A549 (cell line): Measurements from ENCODE around the gene TDO2. TPM values are rescaled to one million over a fixed set of nuclear protein-coding genes. Genes with fewer than 3 reads are reported as not detected.
A peak's percentile ranks its signal among the peaks of the same experiment; 100 is the strongest.

Source experiments
- ATAC-seq, 2 experiments: fragments of 200-7000 bp in 1 of 2; fragments of >200 bp in 1 of 2; cut with Nextera tagmentation in 1 of 2; cut with Tn5 transposase in 1 of 2; 3 replicates each; pipeline versions ENCODE4 v1.8.0 to v1.9.1; 2018 to 2020; ENCODE audit warnings: mild to moderate bottlenecking in 1 of 2, moderate library complexity in 1 of 2
- CTCF ChIA-PET: fragments of 300-600 bp; sonication (Branson Sonifier 250); formaldehyde crosslinking; extraction: SDS; loops from one replicate; lab custom pipeline; 2021; ENCODE audit warnings: antibody characterized with exemption, inconsistent platforms; lab: Yijun Ruan, JAX
- POLR2A ChIA-PET: fragments of 350-600 bp; formaldehyde crosslinking; extraction: SDS; loops from one replicate; lab custom pipeline; 2021; ENCODE audit warnings: antibody characterized with exemption, inconsistent platforms; lab: Yijun Ruan, JAX
- DNase-seq, 2 experiments: peaks; one replicate each; pipeline versions ENCODE4 v3.0.0 to v3.0.0-alpha.2; 2011 to 2016; ENCODE audit warnings: low read depth in 1 of 2, low spot score in 1 of 2
- FAIRE-seq: peaks from 2 replicates; lab custom pipeline; 2011; peaks lifted over from hg19 to GRCh38; lab: Jason Lieb, UNC
- H3K27ac ChIP-seq, 2 experiments: fragments of >200 bp; sonication (Bioruptor Twin); formaldehyde crosslinking; 3 replicates each; pipeline ENCODE4 v1.5.1; 2016 to 2017
- H3K4me1 ChIP-seq: fragments of >200 bp; sonication (Bioruptor Twin); formaldehyde crosslinking; 3 replicates; pipeline ENCODE4 v1.6.1; 2016
- H3K4me2 ChIP-seq: fragments of >200 bp; sonication (Bioruptor Twin); formaldehyde crosslinking; 3 replicates; pipeline ENCODE4 v1.6.1; 2016
- H3K4me3 ChIP-seq: fragments of >200 bp; sonication (Bioruptor Twin); formaldehyde crosslinking; 3 replicates; pipeline ENCODE4 v1.5.1; 2016
- H3K9me3 ChIP-seq: fragments of >200 bp; sonication (Bioruptor Twin); formaldehyde crosslinking; 3 replicates; pipeline ENCODE4 v1.6.1; 2016
- CBX8 ChIP-seq: fragments of 200-600 bp; sonication (generic); IDR thresholded peaks from 2 replicates; pipeline ENCODE4 v1.6.1; 2016
- CHD2 ChIP-seq: fragments of 150-350 bp; IDR thresholded peaks from 2 replicates; pipeline ENCODE4 v1.6.1; 2014; ENCODE audit warnings: low read length; ENCODE audit not compliant: partially characterized antibody
- EHMT2 ChIP-seq: fragments of 200-600 bp; sonication (generic); IDR thresholded peaks from 2 replicates; pipeline ENCODE4 v1.6.1; 2016; ENCODE audit warnings: antibody characterized with exemption, low read depth, mild to moderate bottlenecking, moderate library complexity
- EP300 ChIP-seq, 2 experiments: fragments of >200 bp; sonication (Bioruptor Twin); formaldehyde crosslinking; IDR thresholded peaks; 2 replicates in 1 of 2; 3 replicates in 1 of 2; pipeline ENCODE4 v1.6.1; 2016 to 2017
- ESRRA ChIP-seq: fragments of 150-350 bp; IDR thresholded peaks from 2 replicates; pipeline ENCODE4 v1.6.1; 2014; ENCODE audit warnings: mild to moderate bottlenecking, low read length, borderline replicate concordance
- FOSB ChIP-seq: fragments of 250-450 bp; sonication (Bioruptor Pico); IDR thresholded peaks from 2 replicates; pipeline ENCODE4 v1.5.0; 2020; ENCODE audit warnings: mild to moderate bottlenecking, moderate library complexity
- FOSL2 ChIP-seq, 2 experiments: fragments of 450-650 bp in 1 of 2; fragments of >200 bp in 1 of 2; sonication (Bioruptor Twin) in 1 of 2; formaldehyde crosslinking; IDR thresholded peaks; 2 replicates each; pipeline versions ENCODE4 v1.5.0 to v1.6.1; 2016 to 2020; ENCODE audit warnings: mild to moderate bottlenecking in 1 of 2, moderate library complexity in 1 of 2
- HDAC2 ChIP-seq: fragments of 200-600 bp; sonication (generic); IDR thresholded peaks from 2 replicates; pipeline ENCODE4 v1.6.1; 2016
- HEYL ChIP-seq: fragments of 250-450 bp; sonication (Bioruptor Pico); IDR thresholded peaks from 2 replicates; pipeline ENCODE4 v1.8.0; 2021; ENCODE audit warnings: mild to moderate bottlenecking, moderate library complexity
- HOXA7 ChIP-seq: fragments of 250-450 bp; sonication (Bioruptor Pico); IDR thresholded peaks from 2 replicates; pipeline ENCODE4 v1.5.0; 2020; ENCODE audit warnings: mild to moderate bottlenecking, moderate library complexity
- JUN ChIP-seq, 2 experiments: fragments of >200 bp; sonication (Bioruptor Twin); formaldehyde crosslinking; IDR thresholded peaks; 2 replicates in 1 of 2; 3 replicates in 1 of 2; pipeline ENCODE4 v1.6.1; 2016 to 2017
- JUNB ChIP-seq: fragments of >200 bp; sonication (Bioruptor Twin); formaldehyde crosslinking; IDR thresholded peaks from 2 replicates; pipeline ENCODE4 v1.6.1; 2016
- KDM1A ChIP-seq: fragments of 200-600 bp; sonication (generic); IDR thresholded peaks from 2 replicates; pipeline ENCODE4 v1.6.1; 2016; ENCODE audit warnings: low read depth, mild to moderate bottlenecking
- MAFK ChIP-seq: fragments of 450-650 bp; IDR thresholded peaks from 2 replicates; pipeline ENCODE4 v1.6.1; 2014; ENCODE audit not compliant: partially characterized antibody
- POLR2A ChIP-seq: IDR thresholded peaks from 2 replicates; pipeline ENCODE4 v1.6.1; 2012; ENCODE audit warnings: mild to moderate bottlenecking, low read length
- RAD21 ChIP-seq, 2 experiments: fragments of >200 bp in 1 of 2; sonication (Bioruptor Twin) in 1 of 2; formaldehyde crosslinking in 1 of 2; IDR thresholded peaks in 1 of 2; conservative IDR thresholded peaks in 1 of 2; 2 replicates in 1 of 2; 3 replicates in 1 of 2; pipeline ENCODE4 v1.6.1; 2012 to 2018; ENCODE audit warnings: inconsistent platforms in 1 of 2
- RFX5 ChIP-seq: fragments of 450-650 bp; IDR thresholded peaks from 2 replicates; pipeline ENCODE4 v1.7.1; 2014; ENCODE audit warnings: antibody characterized with exemption, mild to moderate bottlenecking, moderate library complexity
- SMC3 ChIP-seq: fragments of >200 bp; sonication (Bioruptor Twin); formaldehyde crosslinking; IDR thresholded peaks from 3 replicates; pipeline ENCODE4 v1.6.1; 2018; ENCODE audit warnings: inconsistent platforms
- ZFP36 ChIP-seq: fragments of 450-650 bp; IDR thresholded peaks from 2 replicates; pipeline ENCODE4 v1.6.1; 2014; ENCODE audit warnings: borderline replicate concordance; ENCODE audit not compliant: partially characterized antibody
- ZSCAN20 ChIP-seq: fragments of 250-450 bp; sonication (Bioruptor Pico); IDR thresholded peaks from 2 replicates; pipeline ENCODE4 v1.8.0; 2022; ENCODE audit warnings: mild to moderate bottlenecking, moderate library complexity
- WGBS: methylation state at CpG from one replicate; pipeline ENCODE4 v1.1.6; 2017; ENCODE audit errors: missing lambda C conversion rate; 5-methylcytosine and 5-hydroxymethylcytosine counted together
- polyA plus RNA-seq, 4 experiments: library from polyadenylated mRNA; depleted of rRNA in 3 of 4; stranded (reverse); fragments of >200 nt; fragmentation: RNase III in 1 of 4; extraction: RNeasy Plus Mini Kit Qiagen cat#74134 plus additional on column Dnase treatment in 1 of 4; gene quantifications; 2 replicates in 3 of 4; 3 replicates in 1 of 4; pipeline ENCODE4 v1.2.3, GENCODE V29; 2011 to 2017
- TF ChIP-seq, protein P1 (sequence below): fragments of 150-350 bp; IDR thresholded peaks from 2 replicates; pipeline ENCODE4 v1.6.1; 2014; ENCODE audit warnings: low read depth, mild to moderate bottlenecking, low read length
- TF ChIP-seq, protein P2 (sequence below): IDR thresholded peaks from 2 replicates; pipeline ENCODE4 v1.6.1; 2012; ENCODE audit warnings: low read depth, borderline replicate concordance
- TF ChIP-seq, protein P3 (sequence below): fragments of >200 bp; sonication (Bioruptor Twin); formaldehyde crosslinking; IDR thresholded peaks from 3 replicates; pipeline ENCODE4 v1.6.1; 2016
- TF ChIP-seq, protein P4 (sequence below): fragments of 200-600 bp; sonication (generic); IDR thresholded peaks from 2 replicates; pipeline ENCODE4 v1.6.1; 2016; ENCODE audit warnings: antibody characterized with exemption, mild to moderate bottlenecking, moderate library complexity
- TF ChIP-seq, protein P5 (sequence below): fragments of >200 bp; sonication (Bioruptor Twin); formaldehyde crosslinking; IDR thresholded peaks from 3 replicates; pipeline ENCODE4 v1.5.1; 2016
- TF ChIP-seq, protein P6 (sequence below): IDR thresholded peaks from 2 replicates; pipeline ENCODE4 v1.6.1; 2012
- TF ChIP-seq, protein P7 (sequence below): IDR thresholded peaks from 2 replicates; pipeline ENCODE4 v1.6.1; 2012
- TF ChIP-seq, protein P8 (sequence below): fragments of 450-650 bp; IDR thresholded peaks from 2 replicates; pipeline ENCODE4 v1.6.1; 2014; ENCODE audit warnings: antibody characterized with exemption

The TDO2 gene
- polyA plus RNA-seq, 2 of the 4 experiments (the other 2 are of a cell fraction) = 2.6 to 2.9 TPM

DNA sequence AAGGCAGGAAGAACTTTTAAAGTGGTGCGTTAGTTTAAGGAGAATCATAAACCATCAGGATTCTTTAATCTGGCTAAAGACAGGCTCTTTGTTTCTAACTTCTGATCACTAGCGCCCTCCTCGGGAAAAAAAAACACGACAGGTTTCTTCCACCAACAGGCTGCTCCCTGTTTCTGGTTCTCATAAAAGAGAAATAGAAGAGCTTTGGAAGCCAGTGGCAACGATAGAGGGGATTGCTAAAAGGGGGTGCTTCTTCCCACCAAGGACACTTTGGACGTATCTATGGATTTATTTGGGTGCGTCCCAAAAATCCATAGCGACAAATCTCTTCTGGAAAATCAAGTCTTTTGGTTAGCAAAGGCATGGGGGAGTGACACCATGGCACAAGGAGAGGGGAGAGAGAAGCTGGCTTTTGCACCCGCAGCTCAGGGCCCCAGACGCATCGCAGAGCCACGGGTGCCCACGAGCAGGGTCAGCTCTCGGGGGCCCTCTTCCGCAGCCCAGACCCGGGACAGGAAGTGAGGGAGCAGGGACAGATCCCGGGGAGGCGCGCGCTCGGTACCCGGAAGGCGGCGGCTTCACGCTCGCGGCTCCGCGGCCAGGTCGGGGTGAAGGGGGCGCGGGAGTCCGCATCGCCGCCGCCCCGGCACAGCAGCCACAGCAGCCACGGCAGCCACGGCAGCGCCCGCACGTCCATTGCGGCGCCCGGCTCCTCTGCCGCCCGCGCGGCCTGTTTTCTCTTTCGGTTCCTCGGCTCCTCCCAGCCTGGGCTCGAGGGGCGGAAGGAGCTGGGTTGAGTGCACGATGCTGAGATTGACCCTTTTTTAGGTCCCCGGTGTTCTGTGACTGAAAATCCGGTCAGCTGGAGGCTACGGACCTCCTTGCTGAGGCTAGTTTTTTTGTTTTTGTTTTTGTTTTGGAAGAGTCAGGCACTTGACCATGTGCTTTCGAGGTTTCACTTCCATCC lies 49.9 kb downstream of the TDO2 start, which contains the start of gene CTSO:
CTSO (minus strand) TSS at position 716 of the 967 bp plus-strand sequence; CDS start at position 697, 19 bp downstream.
- FAIRE-seq (no peak), ATAC-seq (peak; percentile 99), DNase-seq (peak; percentile 44 to 67)
- H3K27ac ChIP-seq = peak within 1 kb of the TSS; percentile 88 to 100
- peak within 1 kb of the TSS; percentile 69 for H3K4me2 ChIP-seq
- CTCF ChIA-PET = interaction anchor here (0.6 to 2.8 kb wide), 20 partner anchors 10 to 1737 kb away, joined by 3 to 19 read pairs (median 3); no protein-coding TSS in a partner anchor
- 1% methylated on average over 22 of the region's 58 CpGs for WGBS
- no peaks in the 10 kb centered on the region for H3K4me1 ChIP-seq
- H3K4me3 ChIP-seq = peak within 1 kb of the TSS; percentile 61
- POLR2A ChIA-PET = interaction anchor here (0.8 to 1.6 kb wide), 3 partner anchors 125 to 549 kb away, joined by 3 to 13 read pairs (median 5); no protein-coding TSS in a partner anchor
- H3K9me3 ChIP-seq = no peaks in the 10 kb centered on the region
- TF ChIP-seq MAFK (no peak), RFX5 (no peak), FOSB (no peak), HOXA7 (no peak), ESRRA (no peak), EHMT2 (no peak), CHD2 (no peak), JUNB (no peak), ZSCAN20 (CRISPR knock-in tag) (no peak), POLR2A (peak; percentile 40), HDAC2 (no peak), HEYL (CRISPR knock-in tag) (no peak), SMC3 (peak; percentile 66), RAD21 (conservative IDR thresholded peaks at IDR 0.05 in 1 of 2, IDR thresholded peaks at IDR 0.05 in 1 of 2) (peak; percentile 47 to 69), ZFP36 (no peak), FOSL2 (IDR thresholded peaks at IDR 0.05) (no peak), FOSL2 (CRISPR knock-in tag; IDR thresholded peaks at IDR 0.05) (no peak), JUN (IDR thresholded peaks at IDR 0.05) (peak; percentile 25 to 65; a peak in 1 of 5 replicates), CBX8 (no peak), EP300 (IDR thresholded peaks at IDR 0.05) (no peak), KDM1A (no peak)
- TF ChIP-seq, protein P1, sequence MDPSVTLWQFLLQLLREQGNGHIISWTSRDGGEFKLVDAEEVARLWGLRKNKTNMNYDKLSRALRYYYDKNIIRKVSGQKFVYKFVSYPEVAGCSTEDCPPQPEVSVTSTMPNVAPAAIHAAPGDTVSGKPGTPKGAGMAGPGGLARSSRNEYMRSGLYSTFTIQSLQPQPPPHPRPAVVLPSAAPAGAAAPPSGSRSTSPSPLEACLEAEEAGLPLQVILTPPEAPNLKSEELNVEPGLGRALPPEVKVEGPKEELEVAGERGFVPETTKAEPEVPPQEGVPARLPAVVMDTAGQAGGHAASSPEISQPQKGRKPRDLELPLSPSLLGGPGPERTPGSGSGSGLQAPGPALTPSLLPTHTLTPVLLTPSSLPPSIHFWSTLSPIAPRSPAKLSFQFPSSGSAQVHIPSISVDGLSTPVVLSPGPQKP = no peak
- TF ChIP-seq, protein P2, sequence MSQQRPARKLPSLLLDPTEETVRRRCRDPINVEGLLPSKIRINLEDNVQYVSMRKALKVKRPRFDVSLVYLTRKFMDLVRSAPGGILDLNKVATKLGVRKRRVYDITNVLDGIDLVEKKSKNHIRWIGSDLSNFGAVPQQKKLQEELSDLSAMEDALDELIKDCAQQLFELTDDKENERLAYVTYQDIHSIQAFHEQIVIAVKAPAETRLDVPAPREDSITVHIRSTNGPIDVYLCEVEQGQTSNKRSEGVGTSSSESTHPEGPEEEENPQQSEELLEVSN = 0 out of 2 replicates have a peak, but pooled peaks have one; percentile 23
- TF ChIP-seq, protein P3, sequence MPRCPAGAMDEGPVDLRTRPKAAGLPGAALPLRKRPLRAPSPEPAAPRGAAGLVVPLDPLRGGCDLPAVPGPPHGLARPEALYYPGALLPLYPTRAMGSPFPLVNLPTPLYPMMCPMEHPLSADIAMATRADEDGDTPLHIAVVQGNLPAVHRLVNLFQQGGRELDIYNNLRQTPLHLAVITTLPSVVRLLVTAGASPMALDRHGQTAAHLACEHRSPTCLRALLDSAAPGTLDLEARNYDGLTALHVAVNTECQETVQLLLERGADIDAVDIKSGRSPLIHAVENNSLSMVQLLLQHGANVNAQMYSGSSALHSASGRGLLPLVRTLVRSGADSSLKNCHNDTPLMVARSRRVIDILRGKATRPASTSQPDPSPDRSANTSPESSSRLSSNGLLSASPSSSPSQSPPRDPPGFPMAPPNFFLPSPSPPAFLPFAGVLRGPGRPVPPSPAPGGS = 0 out of 3 replicates have a peak, but pooled peaks have one; percentile 46
- TF ChIP-seq, protein P4, sequence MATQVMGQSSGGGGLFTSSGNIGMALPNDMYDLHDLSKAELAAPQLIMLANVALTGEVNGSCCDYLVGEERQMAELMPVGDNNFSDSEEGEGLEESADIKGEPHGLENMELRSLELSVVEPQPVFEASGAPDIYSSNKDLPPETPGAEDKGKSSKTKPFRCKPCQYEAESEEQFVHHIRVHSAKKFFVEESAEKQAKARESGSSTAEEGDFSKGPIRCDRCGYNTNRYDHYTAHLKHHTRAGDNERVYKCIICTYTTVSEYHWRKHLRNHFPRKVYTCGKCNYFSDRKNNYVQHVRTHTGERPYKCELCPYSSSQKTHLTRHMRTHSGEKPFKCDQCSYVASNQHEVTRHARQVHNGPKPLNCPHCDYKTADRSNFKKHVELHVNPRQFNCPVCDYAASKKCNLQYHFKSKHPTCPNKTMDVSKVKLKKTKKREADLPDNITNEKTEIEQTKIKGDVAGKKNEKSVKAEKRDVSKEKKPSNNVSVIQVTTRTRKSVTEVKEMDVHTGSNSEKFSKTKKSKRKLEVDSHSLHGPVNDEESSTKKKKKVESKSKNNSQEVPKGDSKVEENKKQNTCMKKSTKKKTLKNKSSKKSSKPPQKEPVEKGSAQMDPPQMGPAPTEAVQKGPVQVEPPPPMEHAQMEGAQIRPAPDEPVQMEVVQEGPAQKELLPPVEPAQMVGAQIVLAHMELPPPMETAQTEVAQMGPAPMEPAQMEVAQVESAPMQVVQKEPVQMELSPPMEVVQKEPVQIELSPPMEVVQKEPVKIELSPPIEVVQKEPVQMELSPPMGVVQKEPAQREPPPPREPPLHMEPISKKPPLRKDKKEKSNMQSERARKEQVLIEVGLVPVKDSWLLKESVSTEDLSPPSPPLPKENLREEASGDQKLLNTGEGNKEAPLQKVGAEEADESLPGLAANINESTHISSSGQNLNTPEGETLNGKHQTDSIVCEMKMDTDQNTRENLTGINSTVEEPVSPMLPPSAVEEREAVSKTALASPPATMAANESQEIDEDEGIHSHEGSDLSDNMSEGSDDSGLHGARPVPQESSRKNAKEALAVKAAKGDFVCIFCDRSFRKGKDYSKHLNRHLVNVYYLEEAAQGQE = no peak
- TF ChIP-seq, protein P5, sequence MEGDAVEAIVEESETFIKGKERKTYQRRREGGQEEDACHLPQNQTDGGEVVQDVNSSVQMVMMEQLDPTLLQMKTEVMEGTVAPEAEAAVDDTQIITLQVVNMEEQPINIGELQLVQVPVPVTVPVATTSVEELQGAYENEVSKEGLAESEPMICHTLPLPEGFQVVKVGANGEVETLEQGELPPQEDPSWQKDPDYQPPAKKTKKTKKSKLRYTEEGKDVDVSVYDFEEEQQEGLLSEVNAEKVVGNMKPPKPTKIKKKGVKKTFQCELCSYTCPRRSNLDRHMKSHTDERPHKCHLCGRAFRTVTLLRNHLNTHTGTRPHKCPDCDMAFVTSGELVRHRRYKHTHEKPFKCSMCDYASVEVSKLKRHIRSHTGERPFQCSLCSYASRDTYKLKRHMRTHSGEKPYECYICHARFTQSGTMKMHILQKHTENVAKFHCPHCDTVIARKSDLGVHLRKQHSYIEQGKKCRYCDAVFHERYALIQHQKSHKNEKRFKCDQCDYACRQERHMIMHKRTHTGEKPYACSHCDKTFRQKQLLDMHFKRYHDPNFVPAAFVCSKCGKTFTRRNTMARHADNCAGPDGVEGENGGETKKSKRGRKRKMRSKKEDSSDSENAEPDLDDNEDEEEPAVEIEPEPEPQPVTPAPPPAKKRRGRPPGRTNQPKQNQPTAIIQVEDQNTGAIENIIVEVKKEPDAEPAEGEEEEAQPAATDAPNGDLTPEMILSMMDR = peak; percentile 67
- TF ChIP-seq, protein P6, sequence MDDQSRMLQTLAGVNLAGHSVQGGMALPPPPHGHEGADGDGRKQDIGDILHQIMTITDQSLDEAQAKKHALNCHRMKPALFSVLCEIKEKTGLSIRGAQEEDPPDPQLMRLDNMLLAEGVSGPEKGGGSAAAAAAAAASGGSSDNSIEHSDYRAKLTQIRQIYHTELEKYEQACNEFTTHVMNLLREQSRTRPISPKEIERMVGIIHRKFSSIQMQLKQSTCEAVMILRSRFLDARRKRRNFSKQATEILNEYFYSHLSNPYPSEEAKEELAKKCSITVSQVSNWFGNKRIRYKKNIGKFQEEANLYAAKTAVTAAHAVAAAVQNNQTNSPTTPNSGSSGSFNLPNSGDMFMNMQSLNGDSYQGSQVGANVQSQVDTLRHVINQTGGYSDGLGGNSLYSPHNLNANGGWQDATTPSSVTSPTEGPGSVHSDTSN = no peak
- TF ChIP-seq, protein P7, sequence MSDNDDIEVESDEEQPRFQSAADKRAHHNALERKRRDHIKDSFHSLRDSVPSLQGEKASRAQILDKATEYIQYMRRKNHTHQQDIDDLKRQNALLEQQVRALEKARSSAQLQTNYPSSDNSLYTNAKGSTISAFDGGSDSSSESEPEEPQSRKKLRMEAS = peak; percentile 49
- TF ChIP-seq, protein P8, sequence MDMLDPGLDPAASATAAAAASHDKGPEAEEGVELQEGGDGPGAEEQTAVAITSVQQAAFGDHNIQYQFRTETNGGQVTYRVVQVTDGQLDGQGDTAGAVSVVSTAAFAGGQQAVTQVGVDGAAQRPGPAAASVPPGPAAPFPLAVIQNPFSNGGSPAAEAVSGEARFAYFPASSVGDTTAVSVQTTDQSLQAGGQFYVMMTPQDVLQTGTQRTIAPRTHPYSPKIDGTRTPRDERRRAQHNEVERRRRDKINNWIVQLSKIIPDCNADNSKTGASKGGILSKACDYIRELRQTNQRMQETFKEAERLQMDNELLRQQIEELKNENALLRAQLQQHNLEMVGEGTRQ = no peak
